Measurements from ENCODE around the gene NKD1. TPM values are rescaled to one million over a fixed set of nuclear protein-coding genes. Genes with fewer than 3 reads are reported as not detected.

Gene NKD1
- total and polyA plus RNA-seq, 9 donors, result 2.5 to 72.1 (median 12.7) TPM

- no peak overlapping the region for H3K27ac ChIP-seq
- TF ChIP-seq EP300 (IDR thresholded peaks at IDR 0.05) (no peak), CTCF (IDR thresholded peaks at IDR 0.05) (no peak), POLR2A (IDR thresholded peaks at IDR 0.05) (no peak)
- no peaks in the 10 kb centered on the region for H3K27me3 ChIP-seq
- no peaks in the 10 kb centered on the region for H3K36me3 ChIP-seq
- no peaks in the 10 kb centered on the region for H3K9me3 ChIP-seq
- WGBS, 3 donors, result 85 to 87% (median 87%) methylated on average over 17 of the region's 17 CpGs
- peaks cover 9% of the 10 kb centered on the region for H3K4me1 ChIP-seq (ENCODE audit: insufficient read depth)
- H3K4me3 ChIP-seq, result no peak overlapping the region
- DNase-seq, result no peak
- intact Hi-C loops (cut with DNase I), result no loop called here
Measured at GRCh38 chr16:50594308-50595260, 46.4 kb downstream of the NKD1 start.

DNA sequence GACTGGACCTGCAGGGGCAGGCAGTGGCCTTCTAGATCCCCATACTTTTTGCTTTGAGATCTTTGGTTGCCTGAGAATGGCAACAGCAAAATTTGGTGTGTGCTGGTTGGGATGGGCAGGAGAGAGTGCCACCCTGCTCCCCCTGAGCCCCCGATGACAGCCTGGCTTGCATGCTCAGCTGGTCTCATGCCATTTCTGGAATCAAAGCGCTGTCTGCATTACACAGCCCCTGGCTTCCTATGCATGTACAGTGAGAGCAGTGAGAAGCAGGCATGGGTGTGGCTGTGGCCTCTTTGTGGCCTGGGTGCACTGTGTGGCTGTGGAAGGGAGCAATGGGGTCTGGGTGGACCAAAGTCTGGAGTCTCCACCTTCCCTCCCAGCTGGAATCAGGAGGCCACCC, 47.7 kb downstream of the NKD1 start:
- intact Hi-C loops (cut with DNase I), result no loop called here
- H3K36me3 ChIP-seq, result no peaks in the 10 kb centered on the region
- DNase-seq, result no peak
- no peak overlapping the region for H3K4me3 ChIP-seq
- 90 to 100% (median 99%) methylated on average over 2 of the region's 2 CpGs for WGBS, 3 donors
- no peaks in the 10 kb centered on the region for H3K9me3 ChIP-seq
- no peak overlapping the region for H3K27ac ChIP-seq
- peaks cover 9% of the 10 kb centered on the region for H3K4me1 ChIP-seq (ENCODE audit: insufficient read depth)
- no peaks in the 10 kb centered on the region for H3K27me3 ChIP-seq
- TF ChIP-seq EP300 (IDR thresholded peaks at IDR 0.05) (no peak), POLR2A (IDR thresholded peaks at IDR 0.05) (no peak), CTCF (IDR thresholded peaks at IDR 0.05) (no peak)

DNA sequence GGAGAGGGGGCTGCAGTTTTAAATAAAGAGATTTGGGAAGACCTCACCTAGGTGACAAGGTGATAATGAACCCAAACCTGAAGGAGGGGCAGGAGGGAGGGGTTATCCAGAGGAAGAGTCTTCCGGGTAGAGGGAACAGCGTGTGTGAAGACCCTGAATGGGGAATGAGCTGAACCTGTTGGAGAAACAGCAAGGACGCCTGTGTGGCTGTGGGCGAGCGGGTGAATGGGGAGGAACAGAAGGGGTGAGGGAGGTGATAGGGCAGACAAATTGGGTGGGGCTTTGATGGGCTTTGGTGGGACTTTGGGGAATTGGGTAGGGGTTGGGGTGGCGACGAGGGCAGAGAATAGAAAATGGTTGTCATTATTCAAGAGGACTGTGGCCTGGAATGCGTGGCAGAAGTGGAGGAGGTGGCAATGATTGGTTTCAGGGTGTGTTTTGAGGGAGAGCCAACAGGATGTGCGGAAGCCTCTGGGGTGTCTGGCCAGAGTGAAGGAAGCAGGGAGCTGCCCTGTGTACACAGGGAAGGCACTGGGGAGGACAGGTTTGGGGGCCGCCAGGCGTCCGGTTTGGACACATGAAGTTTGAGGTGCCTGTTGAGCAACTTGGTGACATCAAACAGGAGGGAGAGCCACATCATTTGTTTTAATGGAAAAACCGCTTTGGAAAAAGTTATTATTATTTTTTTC, 48.7 kb downstream of the NKD1 start:
- no peaks in the 10 kb centered on the region for H3K36me3 ChIP-seq
- H3K4me3 ChIP-seq, result no peak overlapping the region
- H3K9me3 ChIP-seq, result no peaks in the 10 kb centered on the region
- H3K4me1 ChIP-seq (ENCODE audit: insufficient read depth), result peaks cover 8% of the 10 kb centered on the region
- H3K27ac ChIP-seq, result no peak overlapping the region
- intact Hi-C loops (cut with DNase I), result no loop called here
- no peaks in the 10 kb centered on the region for H3K27me3 ChIP-seq
- no peak for TF ChIP-seq EP300 (IDR thresholded peaks at IDR 0.05)
- no peak for TF ChIP-seq POLR2A (IDR thresholded peaks at IDR 0.05)
- no peak for TF ChIP-seq CTCF (IDR thresholded peaks at IDR 0.05)
- no peak for DNase-seq
- WGBS, 3 donors, result 91 to 97% (median 94%) methylated on average over 13 of the region's 13 CpGs

GRCh38 chr16:50597563-50598255, 49.5 kb downstream of the NKD1 start:
- no peaks in the 10 kb centered on the region for H3K27me3 ChIP-seq
- DNase-seq, result no peak
- WGBS, 3 donors, result 93 to 94% (median 93%) methylated on average over 17 of the region's 17 CpGs
- H3K36me3 ChIP-seq, result no peaks in the 10 kb centered on the region
- H3K4me3 ChIP-seq, result no peak overlapping the region
- no peak for TF ChIP-seq EP300 (IDR thresholded peaks at IDR 0.05)
- no peak for TF ChIP-seq POLR2A (IDR thresholded peaks at IDR 0.05)
- TF ChIP-seq CTCF (IDR thresholded peaks at IDR 0.05), result no peak
- no peaks in the 10 kb centered on the region for H3K9me3 ChIP-seq
- intact Hi-C loops (cut with DNase I), result no loop called here
- peaks cover 6% of the 10 kb centered on the region for H3K4me1 ChIP-seq (ENCODE audit: insufficient read depth)
- no peak overlapping the region for H3K27ac ChIP-seq
